Common myeloid progenitor, CD34-positive (primary cell): ENCODE results near the gene AHI1.

Experiments used
- CTCF ChIA-PET: fragments of 350-600 bp; sonication (Branson Sonifier 250); formaldehyde crosslinking; loops from one replicate; lab custom pipeline; 2021; ENCODE audit warnings: antibody characterized with exemption; lab: Charles Lee
- POLR2A ChIA-PET: fragments of 350-600 bp; sonication (Branson Sonifier 250); formaldehyde crosslinking; loops from one replicate; lab custom pipeline; 2021; ENCODE audit warnings: antibody characterized with exemption; lab: Charles Lee
- DNase-seq, 3 donors: peaks; one replicate each; pipeline versions ENCODE4 v3.0.0 to v3.0.0-alpha.2; 2013
- H3K27ac ChIP-seq, 2 experiments: 1 replicate in 1 of 2; 2 replicates in 1 of 2; pipeline ENCODE4 v1.7.0; 2013; ENCODE audit warnings: inconsistent platforms in 2 of 2, low read length in 2 of 2, mild to moderate bottlenecking in 2 of 2, low read depth in 1 of 2, moderate library complexity in 1 of 2; ENCODE audit not compliant: severe bottlenecking in 2 of 2, insufficient read depth in 1 of 2, poor library complexity in 1 of 2
- H3K27me3 ChIP-seq, 5 experiments: replicated peaks in 2 of 5; 1 replicate in 3 of 5; 2 replicates in 2 of 5; pipeline versions ENCODE4 v1.6.1 to v1.7.0; 2013; ENCODE audit warnings: low read length in 4 of 5, mild to moderate bottlenecking in 2 of 5, moderate library complexity in 2 of 5, inconsistent platforms in 1 of 5; ENCODE audit not compliant: insufficient read depth in 5 of 5, control insufficient read depth in 4 of 5
- H3K36me3 ChIP-seq, 4 experiments: 1 replicate in 2 of 4; 2 replicates in 2 of 4; pipeline versions ENCODE4 v1.6.1 to v1.7.0; 2013; ENCODE audit warnings: low read length in 3 of 4, control low read depth in 1 of 4, mild to moderate bottlenecking in 1 of 4; ENCODE audit not compliant: control insufficient read depth in 4 of 4, insufficient read depth in 4 of 4
- H3K4me1 ChIP-seq, 4 experiments: 1 replicate in 3 of 4; 2 replicates in 1 of 4; pipeline versions ENCODE4 v1.6.1 to v1.7.1; 2013; ENCODE audit warnings: low read length in 3 of 4, mild to moderate bottlenecking in 3 of 4, control low read depth in 1 of 4, inconsistent platforms in 1 of 4, moderate library complexity in 1 of 4; ENCODE audit not compliant: control insufficient read depth in 4 of 4, insufficient read depth in 4 of 4; ENCODE audit errors: control extremely low read depth in 1 of 4
- H3K4me3 ChIP-seq, 7 experiments: 1 replicate in 4 of 7; 2 replicates in 3 of 7; pipeline versions ENCODE4 v1.5.1 to v1.7.0; 2013; ENCODE audit warnings: mild to moderate bottlenecking in 7 of 7, low read length in 6 of 7, moderate library complexity in 6 of 7, inconsistent platforms in 2 of 7, low read depth in 2 of 7, control low read depth in 1 of 7; ENCODE audit not compliant: insufficient read depth in 4 of 7, control insufficient read depth in 1 of 7; ENCODE audit errors: extremely low read depth in 1 of 7
- H3K9me3 ChIP-seq, 5 experiments: 1 replicate in 4 of 5; 2 replicates in 1 of 5; pipeline versions ENCODE4 v1.6.1 to v1.7.1; 2013; ENCODE audit warnings: low read length in 4 of 5, mild to moderate bottlenecking in 2 of 5, inconsistent platforms in 1 of 5, low read depth in 1 of 5, moderate library complexity in 1 of 5; ENCODE audit not compliant: control insufficient read depth in 4 of 5, insufficient read depth in 2 of 5; ENCODE audit errors: control extremely low read depth in 1 of 5
- WGBS: methylation state at CpG from one replicate; pipeline ENCODE4 v1.1.5; 2013; ENCODE audit not compliant: insufficient coverage; 5-methylcytosine and 5-hydroxymethylcytosine counted together

The AHI1 gene

DNA sequence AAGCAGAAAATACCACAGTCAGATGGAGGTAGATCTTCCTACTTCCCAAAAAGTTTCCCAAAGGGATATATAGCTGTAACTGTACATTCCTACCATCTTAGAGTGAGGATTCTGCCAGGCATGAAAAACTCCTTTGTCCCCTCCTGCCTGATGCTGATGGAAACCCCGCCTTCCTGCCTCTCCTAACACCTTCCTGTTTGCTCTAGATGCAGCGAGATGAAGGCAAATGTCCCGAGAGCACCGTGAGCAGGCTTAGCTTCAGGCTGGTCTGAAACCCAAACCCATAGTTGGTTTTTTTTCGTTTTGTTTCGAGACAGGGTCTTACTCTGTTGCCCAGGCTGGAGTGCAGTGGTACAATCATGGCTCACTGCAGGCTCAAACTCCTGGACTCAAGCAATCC lies 260.8 kb downstream of the AHI1 start:
- no peak for DNase-seq
- no peak overlapping the region for H3K27ac ChIP-seq
- no peaks in the 10 kb centered on the region for H3K9me3 ChIP-seq
- CTCF ChIA-PET, result interaction anchor here (0.7 to 2.1 kb wide), 6 partner anchors 16 to 1792 kb away, joined by 3 to 7 read pairs (median 4); no protein-coding TSS in a partner anchor
- POLR2A ChIA-PET, result no interaction called here
- H3K36me3 ChIP-seq, result no peaks in the 10 kb centered on the region
- H3K4me3 ChIP-seq, result peak overlapping the region in 1 of 7 experiments; percentile 30
- no peaks in the 10 kb centered on the region for H3K27me3 ChIP-seq
- 56% methylated on average over 6 of the region's 6 CpGs for WGBS
- peaks cover 5 to 28% (median 16%) of the 10 kb centered on the region in 4 experiments for H3K4me1 ChIP-seq

DNA sequence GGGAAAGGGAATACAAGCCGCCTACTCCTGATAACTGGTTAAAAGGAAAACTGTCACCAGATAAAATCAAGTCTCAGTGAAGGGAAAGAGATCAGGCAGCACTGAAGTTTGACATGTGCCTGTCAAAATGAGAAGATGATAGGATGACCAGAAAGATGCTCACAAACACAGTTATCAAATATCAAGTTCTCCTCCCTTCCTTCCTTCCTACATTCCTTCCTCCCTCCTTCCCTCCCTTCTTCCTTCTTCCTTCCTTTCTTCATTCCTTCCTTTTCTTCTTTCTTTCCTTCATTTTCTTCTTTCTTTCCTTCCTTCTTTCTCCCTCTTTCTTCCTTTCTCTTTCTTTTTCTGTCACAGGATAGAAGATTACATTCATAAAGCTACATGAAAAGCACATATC lies 261.2 kb downstream of the AHI1 start:
- Histone ChIP-seq H3K27ac (no peak overlapping the region), H3K4me1 (peaks cover 5 to 32% (median 20%) of the 10 kb centered on the region in 4 experiments), H3K36me3 (no peaks in the 10 kb centered on the region), H3K4me3 (no peak overlapping the region), H3K9me3 (no peaks in the 10 kb centered on the region), H3K27me3 (no peaks in the 10 kb centered on the region)
- DNase-seq, result no peak
- CTCF ChIA-PET, result interaction anchor here (0.7 to 2.1 kb wide), 5 partner anchors 22 to 1792 kb away, joined by 3 to 7 read pairs (median 4); no protein-coding TSS in a partner anchor
- WGBS, result 100% methylated on average over 1 of the region's 1 CpG
- POLR2A ChIA-PET, result no interaction called here

DNA sequence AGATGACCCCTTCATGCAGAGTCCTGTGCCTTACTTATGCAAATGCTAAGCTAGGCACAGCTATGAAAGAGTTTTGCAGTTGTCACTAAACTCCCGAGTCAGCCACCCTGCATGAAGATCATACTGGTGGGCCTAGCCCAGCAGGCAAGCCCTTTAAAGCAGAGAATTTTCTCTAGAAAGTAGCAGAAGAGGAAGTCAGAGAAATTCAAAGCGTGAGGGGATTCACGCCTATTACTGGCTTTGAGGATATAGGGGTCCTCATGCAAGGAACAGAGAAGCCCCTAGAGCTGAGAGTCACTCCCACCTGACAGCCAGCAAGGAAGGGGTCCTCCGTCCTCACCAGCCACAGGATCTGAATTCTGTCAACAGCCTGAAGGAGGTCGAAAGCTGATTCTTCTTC lies 261.8 kb downstream of the AHI1 start:
- Histone ChIP-seq H3K4me1 (peaks cover 5 to 38% (median 26%) of the 10 kb centered on the region in 4 experiments), H3K9me3 (no peaks in the 10 kb centered on the region), H3K27ac (no peak overlapping the region), H3K36me3 (no peaks in the 10 kb centered on the region), H3K4me3 (no peak overlapping the region), H3K27me3 (no peaks in the 10 kb centered on the region)
- WGBS, result 73% methylated on average over 5 of the region's 5 CpGs
- DNase-seq, result peak in 2 of 3 donors; percentile 36 to 45
- ChIA-PET POLR2A (no interaction called here), CTCF (interaction anchor here (1.4 to 1.9 kb wide), 3 partner anchors 9 to 187 kb away, joined by 4 to 5 read pairs (median 5); no protein-coding TSS in a partner anchor)

DNA sequence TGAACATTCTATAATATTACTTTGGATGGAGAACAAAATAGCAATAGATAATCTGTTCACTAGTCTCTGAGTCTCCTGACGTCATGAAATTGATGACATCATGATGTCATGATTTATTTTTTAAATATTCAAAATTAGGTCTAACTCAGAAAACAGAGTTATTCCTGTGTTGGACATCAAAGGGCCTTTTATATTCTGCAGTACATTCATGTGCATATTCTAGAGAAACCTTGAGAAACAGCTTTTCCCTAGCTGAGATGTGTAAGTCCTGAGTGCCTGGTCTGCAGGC lies 263.1 kb downstream of the AHI1 start:
- H3K4me3 ChIP-seq, result no peak overlapping the region
- H3K27ac ChIP-seq, result no peak overlapping the region
- no CpG with 5 or more reads among the region's 1 CpG for WGBS
- no peaks in the 10 kb centered on the region for H3K9me3 ChIP-seq
- peaks cover 5 to 39% (median 26%) of the 10 kb centered on the region in 4 experiments for H3K4me1 ChIP-seq
- H3K27me3 ChIP-seq, result no peaks in the 10 kb centered on the region
- no peak for DNase-seq
- ChIA-PET POLR2A (no interaction called here), CTCF (interaction anchor here (0.9 to 1.9 kb wide), 3 partner anchors 11 to 17 kb away, joined by 3 to 5 read pairs (median 3); no protein-coding TSS in a partner anchor)
- H3K36me3 ChIP-seq, result no peaks in the 10 kb centered on the region

DNA sequence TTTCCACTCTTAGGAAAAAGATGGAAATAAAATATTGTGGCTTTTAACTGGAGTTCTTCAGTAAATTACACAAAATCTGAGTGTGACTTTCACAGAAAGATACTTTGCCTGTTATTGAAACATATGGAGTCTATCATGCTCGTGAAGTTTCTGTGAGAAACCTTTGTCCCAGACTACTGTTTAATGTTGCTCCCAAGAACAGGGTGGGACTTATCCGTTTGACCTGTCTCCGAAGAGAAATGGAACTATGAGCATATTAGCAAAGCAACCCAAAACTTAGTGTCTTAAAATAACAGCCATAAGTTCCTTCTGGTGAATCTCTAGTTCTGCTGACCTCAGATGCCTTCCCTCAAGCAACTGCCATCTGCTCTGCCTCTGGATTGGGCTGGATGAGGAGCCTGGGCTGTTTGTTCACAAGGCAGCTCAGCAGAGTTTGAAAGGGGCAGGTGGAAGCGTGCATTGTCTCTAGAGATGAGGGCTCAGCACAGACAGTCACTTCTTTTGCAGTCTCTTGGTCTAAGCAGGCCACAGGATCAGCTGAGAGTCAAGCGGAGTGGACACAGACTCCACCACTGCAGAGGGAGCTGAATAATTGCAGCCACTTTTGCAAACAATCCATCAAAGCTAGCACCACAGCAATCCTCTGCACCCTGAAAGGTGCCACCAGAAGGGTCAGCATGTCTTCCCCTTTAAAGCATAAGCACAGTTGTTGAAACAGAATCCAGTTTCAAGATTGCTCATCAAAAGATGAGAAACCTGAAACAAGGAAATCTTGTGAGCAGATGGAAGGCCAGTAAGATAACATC lies 263.7 kb downstream of the AHI1 start:
- H3K27ac ChIP-seq, result no peak overlapping the region
- ChIA-PET POLR2A (no interaction called here), CTCF (interaction anchor here (0.5 to 1.9 kb wide), 3 partner anchors 11 to 33 kb away, joined by 3 to 5 read pairs (median 3); no protein-coding TSS in a partner anchor)
- DNase-seq, result peak in 1 of 3 donors; percentile 38
- WGBS, result 88% methylated on average over 4 of the region's 5 CpGs
- H3K36me3 ChIP-seq, result no peaks in the 10 kb centered on the region
- H3K4me1 ChIP-seq, result peaks cover 5 to 39% (median 26%) of the 10 kb centered on the region in 4 experiments
- peaks cover 0 to under 1% (median 0%) of the 10 kb centered on the region in 5 experiments for H3K9me3 ChIP-seq
- no peak overlapping the region for H3K4me3 ChIP-seq
- no peaks in the 10 kb centered on the region for H3K27me3 ChIP-seq
